Chondrocyte (in vitro differentiated cells): ENCODE results near the gene TRPM2. TPM values are rescaled to one million over a fixed set of nuclear protein-coding genes. Genes with fewer than 3 reads are reported as not detected.

ENCODE experiments used
- DNase-seq: peaks from one replicate; pipeline ENCODE4 v3.0.0; 2021; ENCODE audit warnings: mixed read lengths, low spot score
- H3K27ac Mint-ChIP-seq: one replicate; pipeline ENCODE4 v1.8.0; 2021; ENCODE audit warnings: mild to moderate bottlenecking, moderate library complexity, mixed read lengths; ENCODE audit not compliant: unreplicated experiment
- H3K27me3 Mint-ChIP-seq: 2 replicates; pipeline ENCODE4 v1.8.0; 2021; ENCODE audit warnings: low read depth, mixed read lengths
- H3K36me3 Mint-ChIP-seq: 2 replicates; pipeline ENCODE4 v1.8.0; 2021; ENCODE audit warnings: low read depth, mixed read lengths
- H3K4me1 Mint-ChIP-seq: 2 replicates; pipeline ENCODE4 v1.8.0; 2021; ENCODE audit warnings: low read depth, mild to moderate bottlenecking, mixed read lengths
- H3K4me3 Mint-ChIP-seq: one replicate; pipeline ENCODE4 v1.8.0; 2021; ENCODE audit warnings: mild to moderate bottlenecking, moderate library complexity, mixed read lengths; ENCODE audit not compliant: unreplicated experiment
- H3K9me3 Mint-ChIP-seq: 2 replicates; pipeline ENCODE4 v1.8.0; 2021; ENCODE audit warnings: low read depth, mixed read lengths
- total RNA-seq: library from RNA; stranded (reverse); gene quantifications from 3 replicates; pipeline ENCODE4 v1.2.1, GENCODE V29; 2021
- TF ChIP-seq, protein P1 (sequence below): fragments of 200-600 bp; sonication (generic); IDR thresholded peaks from 2 replicates; pipeline ENCODE4 v1.5.0; 2021; ENCODE audit warnings: antibody characterized with exemption, mild to moderate bottlenecking, moderate library complexity

TRPM2 gene
- total RNA-seq, 1 donor from 2014 or later = 0.32 TPM

DNA sequence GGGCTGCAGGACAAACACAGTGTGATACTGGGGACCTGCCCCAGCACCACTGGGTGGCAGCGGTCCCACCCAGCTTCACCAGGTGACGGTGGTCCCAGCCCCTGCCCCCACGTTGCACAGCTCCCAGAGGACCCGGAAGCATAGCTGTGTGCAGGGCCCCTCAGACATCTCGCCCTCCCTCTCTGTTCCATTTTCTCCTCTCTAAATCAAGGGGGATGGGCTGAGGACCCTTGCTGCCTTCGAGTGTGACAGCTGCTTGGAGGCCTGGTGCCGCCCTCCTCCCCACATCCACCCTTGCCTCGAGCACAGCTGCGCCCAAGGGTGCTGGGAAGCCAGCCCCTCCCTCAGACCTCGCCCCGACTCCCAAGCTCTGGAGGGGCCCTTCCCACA lies 85.8 kb downstream of the TRPM2 start:
- H3K9me3 Mint-ChIP-seq = no peaks in the 10 kb centered on the region
- DNase-seq = peak; percentile 48
- no peak overlapping the region for H3K4me3 Mint-ChIP-seq
- H3K27ac Mint-ChIP-seq = no peak overlapping the region
- H3K4me1 Mint-ChIP-seq = no peaks in the 10 kb centered on the region
- H3K27me3 Mint-ChIP-seq = no peaks in the 10 kb centered on the region
- no peaks in the 10 kb centered on the region for H3K36me3 Mint-ChIP-seq
- TF ChIP-seq, protein P1, sequence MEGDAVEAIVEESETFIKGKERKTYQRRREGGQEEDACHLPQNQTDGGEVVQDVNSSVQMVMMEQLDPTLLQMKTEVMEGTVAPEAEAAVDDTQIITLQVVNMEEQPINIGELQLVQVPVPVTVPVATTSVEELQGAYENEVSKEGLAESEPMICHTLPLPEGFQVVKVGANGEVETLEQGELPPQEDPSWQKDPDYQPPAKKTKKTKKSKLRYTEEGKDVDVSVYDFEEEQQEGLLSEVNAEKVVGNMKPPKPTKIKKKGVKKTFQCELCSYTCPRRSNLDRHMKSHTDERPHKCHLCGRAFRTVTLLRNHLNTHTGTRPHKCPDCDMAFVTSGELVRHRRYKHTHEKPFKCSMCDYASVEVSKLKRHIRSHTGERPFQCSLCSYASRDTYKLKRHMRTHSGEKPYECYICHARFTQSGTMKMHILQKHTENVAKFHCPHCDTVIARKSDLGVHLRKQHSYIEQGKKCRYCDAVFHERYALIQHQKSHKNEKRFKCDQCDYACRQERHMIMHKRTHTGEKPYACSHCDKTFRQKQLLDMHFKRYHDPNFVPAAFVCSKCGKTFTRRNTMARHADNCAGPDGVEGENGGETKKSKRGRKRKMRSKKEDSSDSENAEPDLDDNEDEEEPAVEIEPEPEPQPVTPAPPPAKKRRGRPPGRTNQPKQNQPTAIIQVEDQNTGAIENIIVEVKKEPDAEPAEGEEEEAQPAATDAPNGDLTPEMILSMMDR = no peak

DNA sequence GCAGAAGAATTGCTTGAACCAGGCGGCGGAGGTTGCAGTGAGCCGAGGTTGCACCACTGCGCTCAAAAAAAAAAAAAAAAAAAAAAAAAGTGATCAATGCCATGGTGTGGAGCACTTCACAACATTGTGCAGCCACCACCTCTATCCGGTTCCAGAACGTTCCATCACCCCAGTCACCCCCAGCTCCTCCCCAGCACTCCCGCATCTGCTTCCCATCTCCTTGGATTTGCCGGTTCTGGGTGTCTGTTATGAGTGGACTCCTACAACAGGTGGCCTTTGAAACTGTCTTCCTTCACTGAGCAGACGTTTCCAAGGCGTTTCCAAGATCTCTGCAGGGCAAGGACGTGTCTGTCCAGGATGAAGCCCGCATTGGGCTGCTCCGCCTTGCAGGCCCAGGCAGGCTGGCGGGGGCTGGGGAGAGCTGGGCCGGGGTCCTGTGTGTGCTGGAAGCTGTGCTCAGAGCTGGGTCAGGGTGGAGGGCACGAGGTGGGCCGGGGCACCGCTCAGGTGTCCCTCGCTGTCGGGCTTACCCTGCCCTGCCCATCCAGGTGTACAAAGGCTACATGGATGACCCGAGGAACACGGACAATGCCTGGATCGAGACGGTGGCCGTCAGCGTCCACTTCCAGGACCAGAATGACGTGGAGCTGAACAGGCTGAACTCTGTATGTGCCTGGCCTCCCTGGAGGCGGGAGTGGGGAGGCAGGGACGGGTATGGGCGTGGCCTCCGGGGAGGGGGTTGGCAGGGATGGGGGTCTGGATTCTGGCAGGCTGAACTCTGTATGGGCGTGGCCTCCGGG lies 87.0 kb downstream of the TRPM2 start:
- peak; percentile 89 for DNase-seq
- Mint-ChIP-seq H3K9me3 (no peaks in the 10 kb centered on the region), H3K36me3 (no peaks in the 10 kb centered on the region), H3K4me3 (no peak overlapping the region), H3K27me3 (no peaks in the 10 kb centered on the region), H3K4me1 (no peaks in the 10 kb centered on the region), H3K27ac (no peak overlapping the region)
- TF ChIP-seq, protein P1 = no peak

DNA sequence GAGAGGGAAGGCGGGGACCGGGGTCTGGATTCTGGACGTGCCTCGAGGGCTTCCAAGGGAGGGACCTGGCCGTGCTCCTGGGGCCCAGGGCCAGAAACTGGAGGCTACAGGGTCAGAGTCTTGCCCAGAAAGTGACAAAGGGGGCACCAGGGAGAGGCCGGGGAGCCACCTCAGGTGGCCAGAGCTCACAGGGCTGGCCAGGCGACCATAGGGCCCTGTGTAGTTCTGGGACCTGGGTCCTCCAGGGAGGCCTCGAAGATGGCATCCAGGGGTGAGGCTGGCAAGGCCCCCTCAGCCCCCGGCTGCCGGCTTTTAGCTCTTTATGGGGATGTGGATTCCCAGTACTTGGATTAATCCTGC lies 87.6 kb downstream of the TRPM2 start:
- H3K9me3 Mint-ChIP-seq = no peaks in the 10 kb centered on the region
- H3K4me3 Mint-ChIP-seq = no peak overlapping the region
- TF ChIP-seq, protein P1 = no peak
- no peak for DNase-seq
- H3K27ac Mint-ChIP-seq = no peak overlapping the region
- H3K4me1 Mint-ChIP-seq = no peaks in the 10 kb centered on the region
- no peaks in the 10 kb centered on the region for H3K27me3 Mint-ChIP-seq
- H3K36me3 Mint-ChIP-seq = no peaks in the 10 kb centered on the region

DNA sequence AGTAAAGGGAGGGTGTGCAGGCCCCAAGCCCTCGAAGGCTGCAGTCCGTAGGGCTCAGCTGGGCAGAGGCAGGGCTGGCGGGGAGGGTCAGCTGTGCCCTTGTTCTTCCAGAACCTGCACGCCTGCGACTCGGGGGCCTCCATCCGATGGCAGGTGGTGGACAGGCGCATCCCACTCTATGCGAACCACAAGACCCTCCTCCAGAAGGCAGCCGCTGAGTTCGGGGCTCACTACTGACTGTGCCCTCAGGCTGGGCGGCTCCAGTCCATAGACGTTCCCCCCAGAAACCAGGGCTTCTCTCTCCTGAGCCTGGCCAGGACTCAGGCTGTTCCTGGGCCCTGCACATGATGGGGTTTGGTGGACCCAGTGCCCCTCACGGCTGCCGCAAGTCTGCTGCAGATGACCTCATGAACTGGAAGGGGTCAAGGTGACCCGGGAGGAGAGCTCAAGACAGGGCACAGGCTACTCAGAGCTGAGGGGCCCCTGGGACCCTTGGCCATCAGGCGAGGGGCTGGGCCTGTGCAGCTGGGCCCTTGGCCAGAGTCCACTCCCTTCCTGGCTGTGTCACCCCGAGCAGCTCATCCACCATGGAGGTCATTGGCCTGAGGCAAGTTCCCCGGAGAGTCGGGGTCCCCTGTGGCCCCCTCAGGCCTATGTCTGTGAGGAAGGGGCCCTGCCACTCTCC lies 88.3 kb downstream of the TRPM2 start:
- Mint-ChIP-seq H3K27ac (no peak overlapping the region), H3K9me3 (no peaks in the 10 kb centered on the region), H3K36me3 (no peaks in the 10 kb centered on the region), H3K4me3 (no peak overlapping the region), H3K27me3 (no peaks in the 10 kb centered on the region), H3K4me1 (no peaks in the 10 kb centered on the region)
- DNase-seq = peak; percentile 81
- TF ChIP-seq, protein P1 = no peak

DNA sequence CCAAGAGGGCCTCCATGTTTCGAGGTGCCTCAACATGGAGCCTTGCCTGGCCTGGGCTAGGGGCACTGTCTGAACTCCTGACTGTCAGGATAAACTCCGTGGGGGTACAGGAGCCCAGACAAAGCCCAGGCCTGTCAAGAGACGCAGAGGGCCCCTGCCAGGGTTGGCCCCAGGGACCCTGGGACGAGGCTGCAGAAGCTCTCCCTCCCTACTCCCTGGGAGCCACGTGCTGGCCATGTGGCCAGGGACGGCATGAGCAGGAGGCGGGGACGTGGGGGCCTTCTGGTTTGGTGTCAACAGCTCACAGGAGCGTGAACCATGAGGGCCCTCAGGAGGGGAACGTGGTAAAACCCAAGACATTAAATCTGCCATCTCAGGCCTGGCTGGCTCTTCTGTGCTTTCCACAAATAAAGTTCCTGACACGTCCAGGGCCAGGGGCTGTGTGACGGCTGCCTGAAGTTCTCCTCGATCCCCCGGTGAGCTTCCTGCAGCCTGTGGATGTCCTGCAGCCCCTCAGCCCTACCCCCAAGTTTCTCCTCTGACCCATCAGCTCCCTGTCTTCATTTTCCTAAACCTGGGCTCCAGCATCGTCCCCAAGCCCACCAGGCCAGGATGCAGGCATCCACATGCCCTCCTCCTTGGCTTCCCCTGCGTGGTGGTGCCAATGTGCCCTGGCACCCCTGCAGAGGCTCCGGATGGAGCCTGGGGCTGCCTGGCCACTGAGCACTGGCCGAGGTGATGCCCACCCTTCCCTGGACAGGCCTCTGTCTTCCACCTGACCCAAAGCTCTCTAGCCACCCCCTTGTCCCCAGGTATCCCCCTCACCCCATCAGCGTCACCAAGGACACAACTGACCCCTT lies 89.1 kb downstream of the TRPM2 start:
- H3K27ac Mint-ChIP-seq = no peak overlapping the region
- H3K4me3 Mint-ChIP-seq = no peak overlapping the region
- H3K4me1 Mint-ChIP-seq = no peaks in the 10 kb centered on the region

More for the DNA sequence above, 89.1 kb downstream of the TRPM2 start:
- H3K9me3 Mint-ChIP-seq = no peaks in the 10 kb centered on the region
- H3K36me3 Mint-ChIP-seq = no peaks in the 10 kb centered on the region
- TF ChIP-seq, protein P1 = no peak
- peaks cover 5% of the 10 kb centered on the region for H3K27me3 Mint-ChIP-seq
- peak; percentile 53 for DNase-seq
